NCI-H2107 treated with DMSO at 0.1 percent for 48 hours (cell line): Measurements from ENCODE around the gene BBOX1.
"Not testable (repeated sequence)": the region's sequence is repeated elsewhere in the genome, so short reads cannot be mapped to it uniquely, and the experiment has no call there.

Experiments used
- DNase-seq: peaks from one replicate; lab custom pipeline; 2025; ENCODE audit not compliant: unreplicated experiment; lab: John Stamatoyannopoulos, UW

Gene BBOX1

DNA sequence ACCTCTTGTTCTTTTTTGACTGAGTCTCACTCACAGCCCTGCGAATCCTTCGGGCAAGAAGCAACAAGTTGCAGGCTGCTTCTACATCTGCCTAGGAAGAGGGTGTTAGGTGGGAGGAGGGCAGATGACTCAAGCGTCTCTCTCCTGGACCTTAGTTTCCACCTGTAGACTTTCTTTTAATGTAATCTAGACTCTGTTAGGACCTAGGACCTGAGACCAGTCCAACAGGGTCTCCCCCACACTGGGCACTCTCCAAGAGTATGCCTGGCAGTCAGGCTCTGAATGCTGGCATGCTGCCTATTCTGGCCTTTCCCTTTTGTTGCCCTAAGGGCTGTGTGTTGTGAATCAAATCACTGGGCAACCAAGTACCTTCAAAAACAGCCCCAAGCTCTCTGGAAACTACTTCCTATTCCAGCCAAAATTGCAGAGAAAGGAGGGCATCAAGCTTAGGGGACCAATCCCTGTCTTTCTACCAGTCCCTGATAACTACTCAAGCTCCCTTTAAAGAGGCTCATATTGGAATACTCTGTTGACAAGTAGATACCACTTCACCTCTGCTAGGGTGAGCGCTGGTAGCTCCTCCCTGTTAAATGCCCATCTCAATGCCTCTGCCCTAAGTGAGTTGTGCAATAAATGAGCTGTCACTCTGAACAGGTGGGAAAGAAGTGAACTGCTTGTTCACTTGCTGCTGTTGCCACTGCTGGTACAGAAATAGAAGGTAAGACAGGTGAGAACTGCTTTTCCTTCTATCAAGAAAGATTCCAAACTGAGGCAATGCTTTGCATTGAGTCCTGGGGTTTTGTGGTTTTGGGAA, at the start of gene BBOX1:
Gene BBOX1, plus strand, starts transcription at position 514 of the 814 bp plus-strand sequence. CDS start 14,616 bp downstream, outside the sequence.
- no peak for DNase-seq

GRCh38 chr11:26992031-26992541, 48.5 kb upstream of the BBOX1 start:
- no peak for DNase-seq

DNA sequence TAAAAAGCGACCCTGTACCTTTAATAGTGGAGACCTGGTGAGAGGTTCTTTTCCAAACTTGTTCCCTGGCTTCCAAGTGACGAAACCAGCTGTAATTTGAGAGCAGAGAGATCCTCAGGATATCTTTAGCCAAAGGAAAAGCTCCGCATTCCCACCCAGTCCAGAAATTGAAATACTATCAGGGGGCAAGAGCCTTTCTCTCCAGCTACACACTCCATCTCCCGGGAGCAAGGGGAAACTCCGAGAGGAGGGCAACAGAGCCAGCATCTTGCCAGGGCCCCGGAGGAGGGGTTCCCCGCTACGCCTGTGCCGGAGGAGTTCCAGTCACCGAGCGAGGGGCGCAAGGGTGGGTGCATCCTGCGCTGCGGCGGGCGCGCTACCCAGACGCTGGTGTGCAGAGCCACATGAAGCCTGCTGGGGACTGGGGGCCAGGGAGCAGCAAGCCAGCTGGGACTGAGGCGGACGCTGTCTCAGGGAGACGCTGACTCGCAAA, 46.6 kb upstream of the BBOX1 start, which contains the start of gene FIBIN:
Gene FIBIN, plus strand, starts transcription at position 148 of the 493 bp plus-strand sequence. CDS start 415 bp downstream, outside the sequence.
- no peak for DNase-seq

- DNase-seq = no peak
Observed at GRCh38 chr11:26994631-26995095, 46.0 kb upstream of the BBOX1 start.

GRCh38 chr11:26995701-26996460, 44.7 kb upstream of the BBOX1 start:
- DNase-seq = no peak

DNA sequence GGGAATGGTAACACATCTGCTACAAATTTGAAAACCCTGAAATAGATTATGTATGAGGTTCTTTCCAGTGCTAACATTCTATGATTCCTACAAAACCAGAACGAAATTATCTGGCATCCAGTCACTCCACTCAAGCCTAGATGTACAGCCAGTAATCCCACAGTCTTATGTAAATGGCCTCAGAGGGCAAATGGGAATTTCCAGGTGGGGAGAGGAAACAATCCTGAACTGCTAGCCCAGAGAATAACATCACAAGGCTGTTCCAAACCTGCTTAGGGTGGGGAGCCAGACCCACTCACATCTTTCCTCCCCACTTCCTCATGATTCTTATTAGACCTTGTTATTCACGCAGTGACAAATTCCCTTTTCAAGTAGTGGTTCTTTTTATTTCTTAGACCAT, 43.2 kb upstream of the BBOX1 start:
- DNase-seq = no peak

GRCh38 chr11:27001136-27001730, 39.4 kb upstream of the BBOX1 start:
- DNase-seq = not testable (repeated sequence)

GRCh38 chr11:27002431-27002830, 38.2 kb upstream of the BBOX1 start:
- DNase-seq = no peak

DNA sequence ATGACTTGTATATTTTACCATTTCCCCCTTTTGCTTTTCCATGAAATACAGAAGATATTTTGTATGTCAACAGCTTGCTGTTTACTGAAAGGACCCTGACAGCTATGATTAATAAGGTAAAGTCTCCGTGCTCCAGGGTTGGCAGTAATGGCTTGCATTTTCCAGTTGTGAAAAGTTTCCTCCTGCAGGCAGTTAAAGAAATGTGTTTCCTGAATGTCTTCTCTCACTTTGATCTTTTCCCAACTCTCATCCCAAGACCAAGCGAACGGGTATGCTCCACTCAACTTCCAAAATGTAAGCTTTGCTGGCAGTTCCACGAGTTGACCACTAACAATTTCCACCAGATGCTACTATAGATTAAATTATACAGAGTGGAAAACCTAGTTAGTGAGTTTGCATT, 37.8 kb upstream of the BBOX1 start:
- no peak for DNase-seq

DNA sequence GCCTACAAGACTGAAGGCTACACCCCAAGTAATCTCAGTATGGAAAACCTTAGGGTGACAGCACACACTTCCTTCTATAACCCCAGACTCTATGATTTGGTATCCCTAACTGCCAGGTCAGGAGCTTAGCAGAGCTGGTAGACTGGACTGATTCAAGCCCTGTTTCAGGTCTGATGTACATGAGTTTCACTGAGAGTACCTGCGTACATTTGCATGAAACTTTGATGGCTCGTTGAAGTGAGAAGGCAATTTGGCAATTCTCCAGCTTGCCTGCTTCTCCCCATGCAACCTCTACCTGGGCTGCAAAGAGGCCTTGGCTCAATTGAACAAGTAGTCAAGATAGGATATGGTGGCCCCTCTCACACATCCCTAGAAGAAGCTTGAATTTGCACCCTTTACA, 36.5 kb upstream of the BBOX1 start:
- DNase-seq = no peak

GRCh38 chr11:27008811-27009535, 31.6 kb upstream of the BBOX1 start:
- DNase-seq = no peak

DNA sequence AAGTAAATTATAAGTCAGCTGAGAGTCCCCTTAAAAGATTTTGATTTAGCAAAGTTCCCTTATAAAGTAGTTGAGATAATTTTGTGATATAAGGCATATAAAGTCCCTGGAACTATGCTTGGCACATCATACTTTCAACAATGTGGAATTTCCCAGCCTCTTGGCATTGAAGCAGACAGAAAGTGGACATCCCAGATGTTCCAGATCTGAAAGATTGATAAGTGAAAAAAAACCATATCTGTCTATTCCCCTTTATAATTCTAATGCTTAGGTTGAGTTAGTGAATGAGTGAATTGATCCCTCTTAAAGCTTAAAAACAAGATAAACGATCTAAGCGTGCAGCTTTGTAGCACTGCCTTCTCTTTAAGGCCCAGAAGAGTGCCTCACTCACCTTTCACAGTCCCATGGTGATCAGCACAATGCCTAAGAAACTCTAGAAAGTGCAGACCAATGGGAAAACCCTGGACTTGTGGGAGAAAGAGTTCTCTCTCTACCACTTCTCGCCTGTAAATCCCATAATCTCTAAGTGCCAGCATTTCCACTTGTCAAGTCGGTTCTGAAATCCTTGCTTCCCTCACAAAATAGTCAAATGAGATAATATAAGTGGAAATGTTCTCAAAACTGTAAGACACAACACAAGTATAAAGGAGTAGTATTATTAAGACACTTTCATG, 28.9 kb upstream of the BBOX1 start:
- no peak for DNase-seq

DNA sequence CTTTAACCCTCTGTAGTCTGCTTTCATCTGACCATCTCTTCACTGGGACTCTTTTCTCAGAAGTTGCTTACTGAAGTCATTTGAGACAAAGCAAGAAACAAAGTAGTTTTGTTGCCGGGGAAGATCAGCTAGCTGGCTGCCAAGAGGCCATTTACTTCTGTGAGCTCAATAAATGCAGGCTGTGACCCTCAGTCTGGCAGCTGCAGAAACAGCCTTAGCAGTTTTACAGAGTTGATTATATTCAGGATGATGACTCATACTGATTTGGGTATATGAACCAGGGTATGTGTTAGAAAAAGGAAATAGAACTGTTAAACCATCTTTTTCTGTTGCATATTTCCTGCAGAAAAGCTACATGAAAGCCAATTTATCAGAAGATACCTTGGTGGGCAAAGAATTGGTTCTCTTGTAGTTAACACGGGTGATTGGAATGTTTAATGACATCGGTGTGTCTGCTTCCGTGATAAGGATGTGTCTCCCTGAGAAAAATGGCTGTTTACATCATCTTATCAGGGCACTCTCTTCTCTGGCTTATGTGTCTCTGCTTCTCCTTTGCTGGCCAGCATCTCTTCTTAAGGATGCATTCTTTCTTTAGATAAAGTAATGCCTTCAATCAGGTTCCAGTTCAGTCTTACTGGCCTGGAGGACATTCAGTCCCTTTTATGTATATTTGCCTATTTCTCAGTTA, 28.2 kb upstream of the BBOX1 start:
- DNase-seq = no peak

- DNase-seq = no peak
Observed at GRCh38 chr11:27013781-27014361, 26.7 kb upstream of the BBOX1 start.

- DNase-seq = no peak
Observed at GRCh38 chr11:27018902-27019529, 21.6 kb upstream of the BBOX1 start.

DNA sequence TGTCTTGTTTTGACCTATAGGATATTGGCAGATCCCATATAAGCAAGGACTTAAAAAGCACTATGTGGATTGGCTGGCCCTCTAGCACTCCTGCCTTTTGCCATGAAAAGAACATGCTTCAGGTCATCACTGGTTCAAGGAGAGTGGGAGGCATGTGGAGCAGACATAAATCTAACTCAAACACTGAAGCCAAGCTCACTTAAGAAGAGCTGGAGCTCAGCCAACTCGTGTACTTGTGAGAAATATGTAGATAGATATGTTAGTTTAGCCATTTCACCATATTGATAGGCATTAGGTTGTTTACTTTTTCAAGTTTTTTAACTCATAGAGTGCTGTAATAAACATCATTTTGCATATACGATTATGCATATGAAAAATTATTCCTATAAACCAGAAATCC, 19.9 kb upstream of the BBOX1 start:
- DNase-seq = no peak

DNA sequence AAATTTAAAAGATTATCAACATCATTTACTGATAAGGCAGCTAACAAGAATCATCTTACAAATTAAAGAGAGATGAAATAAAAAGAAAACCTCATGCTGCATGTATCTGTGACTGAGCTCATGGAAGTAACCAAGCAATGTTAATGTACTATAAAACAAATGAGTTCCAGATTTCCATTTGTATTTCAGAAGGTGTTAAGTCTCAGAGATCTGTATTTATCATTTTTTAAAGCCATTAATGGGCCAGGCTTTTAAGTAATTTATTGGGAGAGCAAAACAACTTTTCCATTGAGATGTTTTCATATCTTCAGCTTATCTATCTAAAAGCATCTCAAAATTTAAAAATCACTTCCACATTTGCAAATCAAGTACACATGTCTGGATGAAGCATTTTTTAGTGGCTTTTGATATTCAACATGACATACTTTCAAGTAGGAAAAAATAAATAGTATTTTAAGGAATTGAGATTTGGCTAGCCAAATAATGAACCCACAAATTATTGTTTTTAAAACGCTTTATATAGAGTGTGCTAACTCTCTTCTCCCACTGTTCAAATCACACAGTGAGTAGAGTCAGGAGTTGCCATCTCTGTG, 17.9 kb upstream of the BBOX1 start:
- DNase-seq = no peak

- DNase-seq = no peak
Observed at GRCh38 chr11:27024865-27025264, 15.8 kb upstream of the BBOX1 start.
